ENCODE data around the gene PDZK1IP1.

DNA sequence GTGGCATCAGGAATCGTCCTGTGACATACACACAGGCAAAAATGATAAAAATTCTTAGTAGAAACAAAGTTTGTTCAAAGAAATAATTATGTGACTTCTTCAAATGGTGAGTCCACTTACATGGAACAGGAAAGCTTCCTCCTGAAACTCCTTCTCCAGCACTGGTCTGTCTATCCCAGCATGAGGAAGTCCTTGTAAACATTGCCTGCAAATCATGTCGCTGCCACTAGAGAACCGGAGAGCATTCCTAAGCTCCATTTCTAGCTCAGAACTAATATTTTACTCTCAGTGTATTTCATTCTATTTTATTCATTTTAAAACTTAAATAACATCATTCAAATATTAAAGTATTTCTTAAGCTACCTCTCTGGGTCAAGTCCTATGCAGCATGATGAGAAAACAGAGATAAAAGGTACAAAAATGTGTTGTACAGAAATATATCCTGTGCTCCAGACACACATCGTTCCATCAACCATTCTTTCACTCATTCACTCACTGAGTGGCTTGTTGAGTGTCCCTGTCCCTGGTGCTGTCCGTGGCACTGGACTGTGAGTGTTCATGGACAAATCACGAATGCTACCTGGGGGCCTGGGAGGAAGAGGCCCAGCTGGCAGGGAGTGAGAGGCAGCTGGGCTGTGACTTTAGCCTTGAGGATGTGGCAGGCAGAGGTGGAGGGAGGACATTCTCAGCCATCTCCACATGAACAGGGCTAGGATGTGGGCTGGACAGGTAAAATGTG, 42.6 kb downstream of the PDZK1IP1 start:
- no peak for TF ChIP-seq CTCF (IDR thresholded peaks at IDR 0.05)
- no peak for TF ChIP-seq POLR2A (IDR thresholded peaks at IDR 0.05)

All from heart left ventricle (tissue), 13 donors.